CD4-positive, alpha-beta T cell treated with Interleukin-6 for 4 hours (primary cell): Measurements from ENCODE around the gene ICA1.

Source experiments
- DNase-seq: peaks from one replicate; pipeline ENCODE4 v3.0.0-alpha.2; 2020; ENCODE audit warnings: mixed read lengths

The ICA1 gene

GRCh38 chr7:8226501-8226900 is 35.5 kb downstream of the ICA1 start:
- DNase-seq = no peak

GRCh38 chr7:8221567-8221966 is 40.4 kb downstream of the ICA1 start:
- DNase-seq = no peak

- no peak for DNase-seq
Measured at GRCh38 chr7:8221101-8221495, 40.9 kb downstream of the ICA1 start.

- no peak for DNase-seq
Measured at GRCh38 chr7:8220376-8221100, 41.4 kb downstream of the ICA1 start.

GRCh38 chr7:8217200-8218068 is 44.5 kb downstream of the ICA1 start:
- DNase-seq = peak; percentile 34

- no peak for DNase-seq
Measured at GRCh38 chr7:8216334-8216690, 45.7 kb downstream of the ICA1 start.

GRCh38 chr7:8215648-8216333 is 46.2 kb downstream of the ICA1 start:
- no peak for DNase-seq

GRCh38 chr7:8214244-8214824 is 47.6 kb downstream of the ICA1 start:
- no peak for DNase-seq

GRCh38 chr7:8213381-8213780 is 48.6 kb downstream of the ICA1 start:
- DNase-seq = no peak

- no peak for DNase-seq
Measured at GRCh38 chr7:8212638-8213037, 49.3 kb downstream of the ICA1 start.

GRCh38 chr7:8211725-8212096 is 50.3 kb downstream of the ICA1 start:
- no peak for DNase-seq

GRCh38 chr7:8210845-8211724 is 50.9 kb downstream of the ICA1 start:
- no peak for DNase-seq

GRCh38 chr7:8209353-8209752 is 52.6 kb downstream of the ICA1 start:
- DNase-seq = no peak

GRCh38 chr7:8208816-8209215 is 53.2 kb downstream of the ICA1 start:
- no peak for DNase-seq

GRCh38 chr7:8206956-8207355 is 55.0 kb downstream of the ICA1 start:
- no peak for DNase-seq

- no peak for DNase-seq
Measured at GRCh38 chr7:8205537-8205936, 56.4 kb downstream of the ICA1 start.

GRCh38 chr7:8205031-8205387 is 57.0 kb downstream of the ICA1 start:
- no peak for DNase-seq

- DNase-seq = no peak
Measured at GRCh38 chr7:8204339-8205030, 57.5 kb downstream of the ICA1 start.

- no peak for DNase-seq
Measured at GRCh38 chr7:8201846-8202441, 60.0 kb downstream of the ICA1 start.

GRCh38 chr7:8200717-8201116 is 61.2 kb downstream of the ICA1 start:
- DNase-seq = no peak

- no peak for DNase-seq
Measured at GRCh38 chr7:8200316-8200715, 61.7 kb downstream of the ICA1 start.
